HFFc6 (cell line): ENCODE measurements around the gene MYO9B. TPM values are rescaled to one million over a fixed set of nuclear protein-coding genes. Genes with fewer than 3 reads are reported as not detected.
"Not testable (repeated sequence)": the region's sequence is repeated elsewhere in the genome, so short reads cannot be mapped to it uniquely, and the experiment has no call there.

Source experiments
- DNase-seq: peaks from one replicate; pipeline ENCODE4 v3.0.0-alpha.2; 2018
- H3K27ac Mint-ChIP-seq: 2 replicates; pipeline ENCODE4 v1.8.0; 2020; ENCODE audit warnings: mild to moderate bottlenecking, mixed read lengths
- H3K27me3 Mint-ChIP-seq: 2 replicates; pipeline ENCODE4 v1.8.0; 2021; ENCODE audit warnings: mild to moderate bottlenecking, moderate library complexity, mixed read lengths; ENCODE audit not compliant: insufficient read depth
- H3K36me3 Mint-ChIP-seq: 2 replicates; pipeline ENCODE4 v1.8.0; 2021; ENCODE audit warnings: low read depth, mixed read lengths
- H3K4me1 Mint-ChIP-seq: 2 replicates; pipeline ENCODE4 v1.8.0; 2020; ENCODE audit warnings: low read depth, mixed read lengths
- H3K4me3 Mint-ChIP-seq: 2 replicates; pipeline ENCODE4 v1.8.0; 2020; ENCODE audit warnings: mild to moderate bottlenecking, moderate library complexity, mixed read lengths
- H3K9me3 Mint-ChIP-seq: 2 replicates; pipeline ENCODE4 v1.8.0; 2020; ENCODE audit warnings: mild to moderate bottlenecking, mixed read lengths
- CTCF ChIP-seq: fragments of 200-600 bp; sonication (generic); IDR thresholded peaks from 2 replicates; pipeline ENCODE4 v1.5.0; 2021; ENCODE audit warnings: antibody characterized with exemption, mild to moderate bottlenecking
- total RNA-seq, 6 experiments: library from RNA; stranded (reverse); fragmentation: NEBNext Ultra II Directional; extraction: Animal tissue kit (Norgen Biotek cat#: 25700); gene quantifications; 2 replicates in 1 of 6; 3 replicates in 5 of 6; pipeline ENCODE4 v1.2.3, GENCODE V29; 2021

Gene MYO9B
- total RNA-seq, 6 experiments from 2014 or later, result 81.2 to 89.0 (median 83.4) TPM

- peaks cover 42% of the 10 kb centered on the region for H3K4me1 Mint-ChIP-seq
- no peak for TF ChIP-seq CTCF
- no peaks in the 10 kb centered on the region; the same call in none of the 2 replicates for H3K27me3 Mint-ChIP-seq
These were observed 16.3 kb downstream of the MYO9B start for GRCh38 chr19:17091758-17092333.

GRCh38 chr19:17092696-17093095, 17.1 kb downstream of the MYO9B start:
- TF ChIP-seq CTCF, result no peak
- Mint-ChIP-seq H3K4me1 (peaks cover 41% of the 10 kb centered on the region), H3K27me3 (no peaks in the 10 kb centered on the region; the same call in 1 of the 2 replicates), H3K4me3 (no peak overlapping the region), H3K36me3 (peaks cover 26% of the 10 kb centered on the region), H3K27ac (no peak overlapping the region), H3K9me3 (no peaks in the 10 kb centered on the region)
- DNase-seq, result no peak

More at GRCh38 chr19:17091758-17092333, 16.3 kb downstream of the MYO9B start:
- H3K9me3 Mint-ChIP-seq, result no peaks in the 10 kb centered on the region
- peaks cover 32% of the 10 kb centered on the region for H3K36me3 Mint-ChIP-seq
- H3K4me3 Mint-ChIP-seq, result no peak overlapping the region
- DNase-seq, result no peak
- peak overlapping the region; percentile 40; the same call in 1 of the 2 replicates for H3K27ac Mint-ChIP-seq

- not testable (repeated sequence) for H3K27ac Mint-ChIP-seq, DNase-seq, H3K27me3 Mint-ChIP-seq, H3K9me3 Mint-ChIP-seq, H3K4me3 Mint-ChIP-seq
- peaks cover 31% of the 10 kb centered on the region for H3K36me3 Mint-ChIP-seq
- peaks cover 34% of the 10 kb centered on the region for H3K4me1 Mint-ChIP-seq
These were observed 19.1 kb downstream of the MYO9B start for GRCh38 chr19:17094694-17095093.

- no peak overlapping the region for H3K4me3 Mint-ChIP-seq
These were observed 19.8 kb downstream of the MYO9B start for GRCh38 chr19:17095141-17095919.

GRCh38 chr19:17097593-17098126, 22.1 kb downstream of the MYO9B start:
- no peaks in the 10 kb centered on the region; the same call in 1 of the 2 replicates for H3K27me3 Mint-ChIP-seq
- H3K4me1 Mint-ChIP-seq, result peaks cover 29% of the 10 kb centered on the region
- peak overlapping the region; percentile 3; the same call in 1 of the 2 replicates for H3K4me3 Mint-ChIP-seq
- no peak for DNase-seq
- TF ChIP-seq CTCF, result no peak
- H3K9me3 Mint-ChIP-seq, result no peaks in the 10 kb centered on the region
- peak overlapping the region; percentile 80 for H3K27ac Mint-ChIP-seq
- H3K36me3 Mint-ChIP-seq, result peaks cover 39% of the 10 kb centered on the region

More at GRCh38 chr19:17095141-17095919, 19.8 kb downstream of the MYO9B start:
- DNase-seq, result no peak
- no peaks in the 10 kb centered on the region; the same call in 1 of the 2 replicates for H3K27me3 Mint-ChIP-seq
- peaks cover 30% of the 10 kb centered on the region for H3K36me3 Mint-ChIP-seq
- no peak for TF ChIP-seq CTCF
- H3K9me3 Mint-ChIP-seq, result no peaks in the 10 kb centered on the region
- no peak overlapping the region for H3K27ac Mint-ChIP-seq
- peaks cover 28% of the 10 kb centered on the region for H3K4me1 Mint-ChIP-seq

GRCh38 chr19:17098326-17098725, 22.7 kb downstream of the MYO9B start:
- no peak for TF ChIP-seq CTCF
- peak overlapping the region; percentile 80 for H3K27ac Mint-ChIP-seq
- H3K4me3 Mint-ChIP-seq, result no peak overlapping the region; the same call in 1 of the 2 replicates
- no peaks in the 10 kb centered on the region for H3K9me3 Mint-ChIP-seq
- no peaks in the 10 kb centered on the region; the same call in 1 of the 2 replicates for H3K27me3 Mint-ChIP-seq
- H3K4me1 Mint-ChIP-seq, result peaks cover 34% of the 10 kb centered on the region
- no peak for DNase-seq
- H3K36me3 Mint-ChIP-seq, result peaks cover 46% of the 10 kb centered on the region
